GM15510 (cell line): ENCODE measurements around the gene TBC1D32.

Experiments
- POLR2A ChIP-seq: IDR thresholded peaks from 3 replicates; pipeline ENCODE4 v1.6.1; 2011; ENCODE audit warnings: borderline replicate concordance; ENCODE audit not compliant: insufficient read length; ENCODE audit errors: extremely low read depth

The TBC1D32 gene, protein sequence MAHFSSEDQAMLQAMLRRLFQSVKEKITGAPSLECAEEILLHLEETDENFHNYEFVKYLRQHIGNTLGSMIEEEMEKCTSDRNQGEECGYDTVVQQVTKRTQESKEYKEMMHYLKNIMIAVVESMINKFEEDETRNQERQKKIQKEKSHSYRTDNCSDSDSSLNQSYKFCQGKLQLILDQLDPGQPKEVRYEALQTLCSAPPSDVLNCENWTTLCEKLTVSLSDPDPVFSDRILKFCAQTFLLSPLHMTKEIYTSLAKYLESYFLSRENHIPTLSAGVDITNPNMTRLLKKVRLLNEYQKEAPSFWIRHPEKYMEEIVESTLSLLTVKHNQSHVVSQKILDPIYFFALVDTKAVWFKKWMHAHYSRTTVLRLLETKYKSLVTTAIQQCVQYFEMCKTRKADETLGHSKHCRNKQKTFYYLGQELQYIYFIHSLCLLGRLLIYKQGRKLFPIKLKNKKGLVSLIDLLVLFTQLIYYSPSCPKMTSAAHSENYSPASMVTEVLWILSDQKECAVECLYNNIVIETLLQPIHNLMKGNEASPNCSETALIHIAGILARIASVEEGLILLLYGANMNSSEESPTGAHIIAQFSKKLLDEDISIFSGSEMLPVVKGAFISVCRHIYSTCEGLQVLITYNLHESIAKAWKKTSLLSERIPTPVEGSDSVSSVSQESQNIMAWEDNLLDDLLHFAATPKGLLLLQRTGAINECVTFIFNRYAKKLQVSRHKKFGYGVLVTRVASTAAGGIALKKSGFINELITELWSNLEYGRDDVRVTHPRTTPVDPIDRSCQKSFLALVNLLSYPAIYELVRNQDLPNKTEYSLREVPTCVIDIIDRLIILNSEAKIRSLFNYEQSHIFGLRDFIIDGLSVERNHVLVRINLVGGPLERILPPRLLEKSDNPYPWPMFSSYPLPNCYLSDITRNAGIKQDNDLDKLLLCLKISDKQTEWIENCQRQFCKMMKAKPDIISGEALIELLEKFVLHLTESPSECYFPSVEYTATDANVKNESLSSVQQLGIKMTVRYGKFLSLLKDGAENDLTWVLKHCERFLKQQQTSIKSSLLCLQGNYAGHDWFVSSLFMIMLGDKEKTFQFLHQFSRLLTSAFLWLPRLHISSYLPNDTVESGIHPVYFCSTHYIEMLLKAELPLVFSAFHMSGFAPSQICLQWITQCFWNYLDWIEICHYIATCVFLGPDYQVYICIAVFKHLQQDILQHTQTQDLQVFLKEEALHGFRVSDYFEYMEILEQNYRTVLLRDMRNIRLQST

DNA sequence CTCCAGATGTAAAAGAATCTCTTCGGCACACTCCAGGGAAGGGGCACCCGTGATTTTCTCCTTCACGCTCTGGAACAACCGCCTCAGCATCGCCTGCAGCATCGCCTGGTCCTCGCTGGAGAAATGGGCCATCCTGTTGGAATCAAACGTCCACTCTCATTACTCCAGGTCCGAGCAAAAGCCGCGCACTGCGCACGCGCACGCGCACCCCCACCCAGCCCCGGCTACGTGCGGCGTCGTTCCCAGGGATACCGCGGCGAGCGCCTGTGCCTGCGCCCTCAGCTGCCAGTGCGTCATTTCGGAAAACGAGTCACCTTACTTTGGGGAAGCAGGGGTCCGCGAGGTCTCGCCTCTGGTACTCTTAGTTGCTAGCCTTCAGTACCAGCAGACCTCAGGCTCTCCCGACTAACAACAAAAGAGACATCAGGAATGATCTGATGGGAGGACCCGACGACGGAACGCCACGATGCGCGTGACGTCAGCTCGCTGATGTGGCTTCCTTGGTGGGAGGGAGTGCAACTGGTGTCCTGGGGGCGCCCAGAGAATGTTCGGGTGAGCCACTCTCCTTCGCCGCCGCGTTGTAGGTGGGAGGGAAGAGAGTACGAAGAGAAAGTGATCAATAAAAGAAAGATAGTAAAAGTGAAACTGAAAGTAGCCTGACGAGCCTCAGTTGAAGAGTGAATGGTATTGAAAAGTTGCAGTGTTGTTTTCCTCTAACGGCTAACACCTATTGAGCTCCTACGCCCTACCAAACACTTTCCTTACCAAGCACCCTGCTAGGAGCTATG lies at the start of gene TBC1D32:
Gene TBC1D32 (minus strand): TSS at position 182 of the 788 bp plus-strand sequence. CDS start 50 bp downstream, at position 132.
- TF ChIP-seq POLR2A: peak; percentile 49

DNA sequence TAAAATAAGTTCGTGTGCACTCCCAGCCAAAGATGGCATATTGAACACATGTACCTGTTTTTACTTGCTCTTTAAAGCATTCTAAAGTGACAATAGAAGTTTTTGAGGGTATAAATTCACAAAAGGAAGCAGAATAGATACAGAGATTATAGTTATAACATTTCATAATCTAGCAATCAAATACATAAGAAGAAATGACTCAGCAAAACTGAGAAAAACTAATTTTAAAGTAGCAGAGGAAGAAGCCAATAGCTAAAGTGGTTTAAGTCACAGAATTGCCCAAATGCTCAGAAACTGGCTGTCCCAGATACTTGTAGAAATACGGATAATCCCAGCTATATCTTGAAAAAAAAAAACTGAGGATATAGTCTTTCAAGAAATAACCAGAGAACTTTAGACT lies 49.2 kb upstream of the TBC1D32 start:
- no peak for TF ChIP-seq POLR2A

DNA sequence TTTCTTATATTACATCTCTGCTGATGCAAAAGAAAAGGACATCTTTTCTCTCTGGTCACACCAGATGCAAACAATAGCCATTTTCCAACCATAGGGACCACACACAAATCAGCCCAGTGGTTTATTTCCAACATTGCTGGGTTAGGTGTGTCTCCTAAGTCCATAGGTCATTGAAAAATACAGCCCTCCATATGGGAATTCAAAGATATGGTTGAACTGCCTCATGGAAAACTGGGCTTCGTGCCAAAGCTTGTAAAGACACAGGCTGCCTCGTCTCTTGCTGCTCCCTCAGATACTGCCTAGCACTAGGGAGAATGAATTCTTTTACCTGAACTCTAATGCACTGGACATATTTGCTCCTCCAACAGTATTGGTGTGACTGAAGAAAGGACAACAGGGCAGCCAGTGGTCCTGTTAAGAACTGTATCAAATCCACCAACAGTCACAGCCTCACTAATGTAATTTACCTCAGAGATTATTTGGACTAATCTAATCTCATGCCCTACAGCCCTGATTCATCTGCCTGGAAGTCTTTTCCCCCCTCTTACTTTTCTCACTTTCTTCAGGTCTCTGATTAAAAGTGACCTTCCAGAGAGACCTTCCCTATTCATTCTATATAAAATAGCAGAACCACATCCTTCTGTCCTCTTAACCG lies 48.3 kb upstream of the TBC1D32 start:
- no peak for TF ChIP-seq POLR2A

DNA sequence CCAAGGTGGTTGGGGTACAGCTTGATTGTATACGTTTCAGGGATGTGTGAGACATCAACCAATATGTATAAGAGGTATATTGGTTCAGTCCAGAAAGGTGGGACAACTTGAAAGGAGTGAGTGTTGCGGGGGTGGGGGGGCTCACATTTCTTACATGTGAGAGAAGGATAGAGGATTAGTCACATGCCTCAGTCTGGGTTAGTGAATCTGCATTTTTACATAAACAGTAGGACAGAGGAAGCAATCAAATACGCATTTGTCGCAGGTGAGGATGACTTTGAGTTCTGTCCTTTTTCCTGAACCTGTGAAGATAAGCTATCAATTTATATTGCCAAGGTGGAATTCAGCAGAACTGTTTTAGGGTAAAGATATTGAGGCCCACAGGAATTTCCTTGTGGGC lies 42.1 kb upstream of the TBC1D32 start:
- no peak for TF ChIP-seq POLR2A

DNA sequence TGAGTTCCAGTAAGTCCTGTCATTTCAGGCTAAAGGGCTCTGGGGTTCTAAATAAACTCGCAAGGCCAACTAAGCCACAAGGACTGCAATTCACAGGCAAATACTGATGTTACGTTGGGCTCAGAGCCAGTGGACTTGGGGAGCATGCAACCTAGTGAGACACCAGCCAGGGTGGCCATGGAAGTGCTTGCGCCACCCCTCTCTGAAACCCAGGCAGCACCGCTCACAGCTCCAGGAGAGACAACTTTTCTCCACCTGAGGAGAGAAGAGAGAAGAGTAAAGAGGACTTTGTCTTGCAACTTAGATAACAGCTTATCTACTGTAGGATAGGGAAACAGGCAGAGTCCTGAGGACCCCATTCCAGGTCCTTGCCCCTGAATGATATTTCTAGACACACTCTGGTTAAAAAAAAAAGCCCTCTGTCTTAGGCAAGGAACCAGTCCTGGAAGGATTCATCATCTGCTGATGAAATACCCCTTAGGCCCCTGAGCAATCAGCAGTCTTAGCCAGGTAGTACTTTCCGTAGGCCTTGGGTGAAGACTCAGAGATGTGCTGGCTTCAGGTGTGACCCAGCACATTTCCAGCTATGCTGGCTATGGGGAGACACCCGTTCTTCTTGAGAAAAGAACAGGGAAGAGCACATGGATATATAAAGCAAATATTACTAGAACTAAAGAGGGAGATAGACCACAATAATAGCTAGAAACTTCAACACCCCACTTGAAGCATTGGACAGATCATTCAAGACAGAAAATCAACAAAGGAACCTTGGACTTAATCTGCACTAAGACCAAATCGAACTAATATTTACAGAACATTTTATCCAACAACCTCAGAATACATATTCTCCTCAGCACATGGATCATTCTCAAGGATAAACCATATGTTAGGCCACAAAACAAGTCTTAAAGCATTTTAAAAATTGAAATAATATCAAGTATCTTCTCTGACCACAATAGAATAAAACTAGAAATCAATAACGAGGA lies 31.5 kb upstream of the TBC1D32 start:
- no peak for TF ChIP-seq POLR2A

DNA sequence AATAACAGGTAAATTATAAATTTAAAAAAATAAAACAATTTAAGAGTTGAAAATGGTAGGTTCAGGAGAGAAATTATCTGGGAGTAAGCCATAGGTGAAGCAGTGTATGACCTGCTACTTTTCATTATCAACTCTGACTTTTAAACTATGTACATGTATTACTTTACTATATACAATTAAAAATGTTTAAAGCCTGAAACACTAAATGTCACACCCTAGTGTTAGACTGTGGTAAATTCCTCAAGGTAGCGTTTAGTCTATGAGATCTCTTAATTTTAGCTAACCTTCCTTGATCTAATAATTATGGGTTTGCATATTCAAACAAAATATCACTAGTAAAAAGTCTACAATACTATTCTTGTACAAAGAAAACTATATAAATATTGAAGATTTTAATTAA lies 22.3 kb upstream of the TBC1D32 start:
- TF ChIP-seq POLR2A: no peak

DNA sequence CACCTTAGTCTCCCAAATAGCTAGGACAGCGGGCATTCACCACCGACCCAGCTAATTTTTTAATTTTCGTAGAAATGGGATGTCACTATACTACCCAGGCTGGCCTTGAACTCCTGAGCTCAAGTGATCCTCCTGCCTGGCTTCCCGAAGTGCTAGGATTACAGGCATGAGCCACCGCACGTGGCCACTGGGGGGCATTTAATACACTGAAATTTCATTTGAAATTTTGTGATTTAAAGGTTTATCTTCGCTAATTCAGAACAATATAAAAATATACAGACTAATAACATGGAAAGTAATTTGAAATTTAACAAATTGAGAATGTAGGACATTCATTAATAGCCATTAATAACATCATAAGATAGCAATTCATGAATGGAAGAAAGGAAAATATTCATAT lies 20.5 kb upstream of the TBC1D32 start:
- TF ChIP-seq POLR2A: no peak

DNA sequence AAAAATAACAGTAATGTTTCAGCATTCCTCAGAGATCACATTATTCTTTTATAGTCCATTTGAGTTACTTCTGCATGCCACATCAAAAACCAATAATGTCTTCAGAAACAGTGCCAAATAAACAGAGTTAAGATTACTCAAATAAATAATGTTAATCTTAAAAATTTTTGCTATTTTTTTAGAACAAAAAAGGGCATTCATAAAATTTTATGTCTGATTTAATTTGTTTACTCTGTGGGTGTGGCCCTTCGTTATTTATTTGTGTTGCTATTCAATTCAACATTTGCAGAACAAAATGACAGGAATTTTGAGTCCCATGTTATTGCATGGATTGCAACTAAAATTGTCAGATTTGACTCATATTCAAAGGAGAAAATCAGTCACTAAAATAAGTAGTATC lies 18.7 kb upstream of the TBC1D32 start:
- TF ChIP-seq POLR2A: no peak

DNA sequence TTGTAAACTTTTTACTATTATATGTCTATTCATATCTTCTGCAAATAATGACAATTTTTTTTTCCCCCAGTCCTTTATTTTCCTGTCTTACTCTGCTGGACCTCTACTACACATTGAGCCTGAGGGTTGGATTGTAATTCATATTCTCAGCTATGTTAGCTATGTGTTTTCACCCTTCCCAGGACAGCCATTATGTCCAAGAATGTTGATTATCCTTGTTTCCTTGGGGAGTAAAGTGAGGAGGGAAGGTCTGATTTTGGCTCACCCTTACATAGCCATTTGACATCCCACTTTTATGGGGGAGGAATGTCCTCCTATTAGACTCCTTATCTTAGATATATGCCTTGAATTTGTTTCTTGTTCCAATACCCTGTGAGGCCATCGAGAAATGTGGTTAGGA lies 17.6 kb upstream of the TBC1D32 start:
- TF ChIP-seq POLR2A: no peak

DNA sequence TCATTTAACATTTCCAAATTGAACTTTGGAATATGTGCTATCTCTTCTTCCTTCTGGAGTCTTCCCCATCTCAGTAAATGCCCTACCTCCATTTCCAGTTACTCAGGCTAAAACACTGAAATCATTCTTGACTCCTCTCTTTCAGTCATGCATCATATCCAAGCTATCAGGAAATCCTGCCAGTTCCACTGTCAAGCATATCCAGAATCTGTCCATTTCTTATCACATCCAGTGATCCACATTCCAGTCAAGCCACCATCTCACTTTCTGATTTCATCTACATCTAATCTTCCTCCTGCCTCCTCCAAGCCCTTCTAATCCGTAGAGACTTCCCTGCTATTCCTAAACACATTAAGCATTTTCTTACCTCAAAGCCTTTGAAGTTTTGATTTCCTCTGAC lies 15.3 kb upstream of the TBC1D32 start:
- no peak for TF ChIP-seq POLR2A

DNA sequence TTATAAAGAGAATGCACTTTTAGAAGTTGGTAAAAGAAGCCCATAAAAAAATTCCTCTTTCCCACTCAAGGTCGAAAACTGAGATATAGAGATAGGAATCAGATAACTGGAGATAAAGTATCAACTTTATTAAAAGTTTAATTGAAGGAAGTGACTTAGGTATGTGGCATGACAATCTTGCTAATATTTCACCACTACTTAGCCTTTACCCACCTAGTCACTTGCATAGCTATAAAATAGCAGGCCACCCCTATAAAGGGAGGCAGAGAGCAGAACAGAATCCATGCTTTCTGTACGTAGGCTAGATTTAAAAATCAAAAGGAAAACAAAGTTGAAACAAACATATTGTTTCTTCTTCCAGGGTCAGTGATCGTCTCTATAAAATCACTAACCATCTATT lies 13.2 kb upstream of the TBC1D32 start:
- no peak for TF ChIP-seq POLR2A

DNA sequence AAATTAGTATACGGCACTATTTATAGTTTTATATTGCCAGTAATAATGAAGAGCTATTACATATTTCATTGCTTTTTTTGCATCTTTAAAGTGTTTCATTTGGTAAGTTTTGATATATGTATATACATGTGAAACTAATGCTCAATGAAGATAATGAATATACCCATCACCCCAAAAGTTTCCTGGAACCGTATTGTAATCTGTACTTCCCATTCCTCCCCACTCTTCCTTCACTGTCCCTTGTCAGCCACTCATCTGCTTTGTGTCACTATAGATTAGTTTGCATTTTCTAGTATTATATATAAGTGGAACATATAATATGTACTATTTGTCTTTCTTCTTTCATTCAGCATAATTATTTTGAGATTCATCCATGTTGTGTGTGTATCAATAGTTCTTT lies 10.3 kb upstream of the TBC1D32 start:
- TF ChIP-seq POLR2A: no peak
